ENCODE results near the gene SCO2.

The SCO2 gene

GRCh38 chr22:50502628-50503474, 22.5 kb downstream of the SCO2 start:
- no peak for TF ChIP-seq CTCF (IDR thresholded peaks at IDR 0.05; ENCODE audit: insufficient read depth, missing control alignments)
- FAIRE-seq (no peak), DNase-seq (ENCODE audit: insufficient read length, low spot score) (no peak)

GRCh38 chr22:50502096-50502495, 23.3 kb downstream of the SCO2 start:
- TF ChIP-seq CTCF (IDR thresholded peaks at IDR 0.05; ENCODE audit: insufficient read depth, missing control alignments) = no peak
- no peak for FAIRE-seq
- DNase-seq (ENCODE audit: insufficient read length, low spot score) = no peak

- no peak for TF ChIP-seq CTCF (IDR thresholded peaks at IDR 0.05; ENCODE audit: insufficient read depth, missing control alignments)
- DNase-seq (ENCODE audit: insufficient read length, low spot score) = no peak
- FAIRE-seq = no peak
Observed at GRCh38 chr22:50500452-50500851, 24.9 kb downstream of the SCO2 start.

- DNase-seq (ENCODE audit: insufficient read length, low spot score) (no peak), FAIRE-seq (no peak)
- TF ChIP-seq CTCF (IDR thresholded peaks at IDR 0.05; ENCODE audit: insufficient read depth, missing control alignments) = peak; percentile 63
Observed at GRCh38 chr22:50498322-50498890, 27.0 kb downstream of the SCO2 start.

GRCh38 chr22:50497093-50497492, 28.3 kb downstream of the SCO2 start:
- no peak for TF ChIP-seq CTCF (IDR thresholded peaks at IDR 0.05; ENCODE audit: insufficient read depth, missing control alignments)
- DNase-seq (ENCODE audit: insufficient read length, low spot score) = no peak
- no peak for FAIRE-seq

- FAIRE-seq (no peak), DNase-seq (ENCODE audit: insufficient read length, low spot score) (no peak)
- no peak for TF ChIP-seq CTCF (IDR thresholded peaks at IDR 0.05; ENCODE audit: insufficient read depth, missing control alignments)
Observed at GRCh38 chr22:50490531-50491308, 34.7 kb downstream of the SCO2 start.
